Gastroesophageal sphincter (tissue), 4 donors: ENCODE measurements around the gene SRSF10. TPM values are rescaled to one million over a fixed set of nuclear protein-coding genes. Genes with fewer than 3 reads are reported as not detected.
"Not testable (repeated sequence)": the region's sequence is repeated elsewhere in the genome, so short reads cannot be mapped to it uniquely, and the experiment has no call there.

Source experiments
- ATAC-seq: fragments of 150-250 bp; one replicate; pipeline ENCODE4 v1.9.1; 2016; ENCODE audit warnings: mild to moderate bottlenecking, moderate library complexity
- H3K27ac ChIP-seq, 4 donors: fragments of 200-600 bp; sonication (generic) in 3 of 4; 1 replicate in 3 of 4; 2 replicates in 1 of 4; pipeline ENCODE4 v1.5.1; 2016 to 2019
- H3K27me3 ChIP-seq: fragments of 200-600 bp; sonication (generic); one replicate; pipeline ENCODE4 v1.5.1; 2019
- H3K36me3 ChIP-seq, 2 donors: fragments of 200-600 bp; sonication (generic); one replicate each; pipeline ENCODE4 v1.5.1; 2019; ENCODE audit warnings: control low read depth in 1 of 2
- H3K4me1 ChIP-seq, 3 donors: fragments of 200-600 bp; sonication (generic); 1 replicate in 2 of 3; 2 replicates in 1 of 3; pipeline ENCODE4 v1.5.1; 2016 to 2019; ENCODE audit warnings: control low read depth in 2 of 3
- H3K4me3 ChIP-seq, 2 donors: fragments of 200-600 bp; sonication (generic); one replicate each; pipeline ENCODE4 v1.5.1; 2019; ENCODE audit warnings: mild to moderate bottlenecking in 1 of 2, moderate library complexity in 1 of 2
- H3K9me3 ChIP-seq, 3 donors: fragments of 200-600 bp; sonication (generic); one replicate each; pipeline ENCODE4 v1.5.1; 2017 to 2019; ENCODE audit warnings: control low read depth in 2 of 3
- EP300 ChIP-seq: sonication (generic); formaldehyde crosslinking; IDR thresholded peaks from one replicate; pipeline ENCODE4 v1.6.1; 2017; ENCODE audit warnings: antibody characterized with exemption, mild to moderate bottlenecking
- POLR2A ChIP-seq, 2 donors: fragments of 450-650 bp; IDR thresholded peaks; one replicate each; pipeline ENCODE4 v1.6.1; 2017; ENCODE audit warnings: antibody characterized with exemption in 2 of 2, mild to moderate bottlenecking in 2 of 2, moderate library complexity in 1 of 2
- POLR2AphosphoS5 ChIP-seq: sonication (generic); formaldehyde crosslinking; IDR thresholded peaks from one replicate; pipeline ENCODE4 v1.6.1; 2017; ENCODE audit warnings: antibody characterized with exemption
- WGBS, 2 donors: methylation state at CpG; one replicate each; pipeline ENCODE4 v1.1.5; 2018; ENCODE audit warnings: low coverage in 1 of 2; 5-methylcytosine and 5-hydroxymethylcytosine counted together
- total RNA-seq, 4 donors: library from RNA; depleted of rRNA; stranded (reverse); fragments of >200 nt; gene quantifications; one replicate each; pipeline ENCODE4 v1.1.0, GENCODE V29; 2016
- TF ChIP-seq, protein P1 (sequence below), 4 experiments: fragments of 200-600 bp in 2 of 4; fragments of 450-650 bp in 2 of 4; sonication (generic) in 1 of 4; IDR thresholded peaks; one replicate each; pipeline ENCODE4 v1.5.1; 2017 to 2019; ENCODE audit warnings: antibody characterized with exemption in 4 of 4, mild to moderate bottlenecking in 2 of 4, moderate library complexity in 2 of 4

SRSF10 gene
- total RNA-seq, 4 donors from 2014 or later, result 51.5 to 117 (median 76.2) TPM

DNA sequence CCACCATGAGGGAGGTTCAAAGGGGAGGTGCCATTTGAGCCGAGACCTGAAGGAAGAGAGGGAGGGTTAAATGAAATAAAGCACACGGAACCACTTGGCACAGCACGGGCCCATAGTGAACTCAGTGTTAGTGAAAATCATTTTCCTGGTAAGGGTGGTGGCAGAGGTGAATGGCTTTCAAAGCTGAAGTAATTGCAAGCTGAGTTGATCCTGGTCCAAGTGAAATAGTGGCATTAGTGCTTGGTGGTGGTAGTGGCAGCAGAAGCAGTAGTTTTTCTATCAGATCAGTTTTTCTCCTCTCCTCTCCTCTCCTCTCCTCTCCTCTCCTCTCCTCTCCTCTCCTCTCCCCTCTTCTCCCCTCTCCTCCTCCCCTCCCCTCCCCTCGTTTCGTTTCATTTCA lies 30.5 kb upstream of the SRSF10 start:
- no peak for ATAC-seq

DNA sequence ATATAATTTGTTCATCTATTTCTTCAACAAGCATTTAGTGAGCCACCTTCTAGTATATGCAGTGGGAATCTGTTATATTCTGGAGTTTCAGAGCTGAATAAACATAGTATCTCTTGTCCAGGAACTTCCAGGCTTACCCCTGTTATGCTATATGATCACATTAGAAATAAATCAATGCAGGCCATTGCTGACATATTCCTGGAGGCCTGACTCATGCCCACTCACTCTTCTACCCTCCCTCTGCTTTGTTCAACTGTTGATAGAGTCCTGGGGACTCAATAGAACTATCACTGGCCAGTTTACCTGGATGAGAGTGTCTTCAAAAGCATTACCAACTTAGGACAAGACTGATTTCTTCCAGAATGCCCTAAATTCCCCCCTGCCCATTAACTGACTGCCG lies 29.3 kb upstream of the SRSF10 start:
- no peak for TF ChIP-seq POLR2AphosphoS5
- no peak for TF ChIP-seq POLR2A (IDR thresholded peaks at IDR 0.05)
- TF ChIP-seq, protein P1, sequence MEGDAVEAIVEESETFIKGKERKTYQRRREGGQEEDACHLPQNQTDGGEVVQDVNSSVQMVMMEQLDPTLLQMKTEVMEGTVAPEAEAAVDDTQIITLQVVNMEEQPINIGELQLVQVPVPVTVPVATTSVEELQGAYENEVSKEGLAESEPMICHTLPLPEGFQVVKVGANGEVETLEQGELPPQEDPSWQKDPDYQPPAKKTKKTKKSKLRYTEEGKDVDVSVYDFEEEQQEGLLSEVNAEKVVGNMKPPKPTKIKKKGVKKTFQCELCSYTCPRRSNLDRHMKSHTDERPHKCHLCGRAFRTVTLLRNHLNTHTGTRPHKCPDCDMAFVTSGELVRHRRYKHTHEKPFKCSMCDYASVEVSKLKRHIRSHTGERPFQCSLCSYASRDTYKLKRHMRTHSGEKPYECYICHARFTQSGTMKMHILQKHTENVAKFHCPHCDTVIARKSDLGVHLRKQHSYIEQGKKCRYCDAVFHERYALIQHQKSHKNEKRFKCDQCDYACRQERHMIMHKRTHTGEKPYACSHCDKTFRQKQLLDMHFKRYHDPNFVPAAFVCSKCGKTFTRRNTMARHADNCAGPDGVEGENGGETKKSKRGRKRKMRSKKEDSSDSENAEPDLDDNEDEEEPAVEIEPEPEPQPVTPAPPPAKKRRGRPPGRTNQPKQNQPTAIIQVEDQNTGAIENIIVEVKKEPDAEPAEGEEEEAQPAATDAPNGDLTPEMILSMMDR (IDR thresholded peaks at IDR 0.05), result no peak
- no peak for TF ChIP-seq EP300
- ATAC-seq, result no peak
- Histone ChIP-seq H3K4me3 (no peak overlapping the region), H3K27ac (no peak overlapping the region), H3K36me3 (no peaks in the 10 kb centered on the region), H3K4me1 (no peaks in the 10 kb centered on the region), H3K27me3 (no peaks in the 10 kb centered on the region), H3K9me3 (no peaks in the 10 kb centered on the region)
- WGBS, 2 donors, result 77 to 88% methylated on average over 1 of the region's 1 CpG

More for the DNA sequence above, 30.5 kb upstream of the SRSF10 start:
- H3K4me1 ChIP-seq, result peaks cover 0 to 6% (median 0%) of the 10 kb centered on the region in 3 donors
- no peak overlapping the region for H3K4me3 ChIP-seq
- TF ChIP-seq EP300, result no peak
- no peak for TF ChIP-seq POLR2AphosphoS5
- TF ChIP-seq, protein P1 (IDR thresholded peaks at IDR 0.05), result no peak
- TF ChIP-seq POLR2A (IDR thresholded peaks at IDR 0.05), result no peak
- H3K9me3 ChIP-seq, result no peaks in the 10 kb centered on the region
- no peaks in the 10 kb centered on the region for H3K36me3 ChIP-seq
- no peaks in the 10 kb centered on the region for H3K27me3 ChIP-seq
- 54% methylated on average over 3 of the region's 5 CpGs; no CpG with 5 or more reads in 1 of the 2 donors for WGBS, 2 donors
- H3K27ac ChIP-seq, result no peak overlapping the region

DNA sequence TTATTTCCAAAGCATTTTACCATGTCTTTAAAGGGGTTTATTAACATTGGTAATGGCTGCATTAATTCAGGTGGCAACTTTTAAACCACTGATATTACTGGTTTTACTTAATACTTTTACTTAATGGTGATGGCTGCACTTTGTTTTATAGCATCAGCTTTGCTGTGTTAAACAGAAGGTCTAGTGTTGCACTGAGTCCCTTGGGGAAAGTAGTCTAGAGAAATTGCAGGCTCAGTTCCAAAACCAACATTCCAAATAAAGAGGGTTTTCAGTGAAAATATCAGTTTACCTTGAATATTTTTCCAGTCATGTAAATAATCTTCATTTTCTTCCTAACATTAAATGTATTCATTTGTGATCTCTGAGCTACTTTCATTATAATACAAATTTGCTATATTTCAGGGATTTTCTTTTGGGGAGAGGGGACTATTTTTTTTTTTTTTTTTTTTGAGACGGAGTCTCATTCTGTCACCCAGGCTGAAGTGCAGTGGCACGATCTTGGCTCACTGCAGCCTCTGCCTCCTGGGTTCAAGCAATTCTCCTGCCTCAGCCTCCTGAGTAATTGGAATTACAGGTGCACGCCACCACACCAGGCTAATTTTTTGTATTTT lies 28.6 kb upstream of the SRSF10 start:
- ATAC-seq, H3K36me3 ChIP-seq, H3K27ac ChIP-seq, H3K27me3 ChIP-seq, H3K4me3 ChIP-seq, H3K9me3 ChIP-seq, H3K4me1 ChIP-seq: not testable (repeated sequence)
- 50% methylated on average over 2 of the region's 3 CpGs; no CpG with 5 or more reads in 1 of the 2 donors for WGBS, 2 donors

DNA sequence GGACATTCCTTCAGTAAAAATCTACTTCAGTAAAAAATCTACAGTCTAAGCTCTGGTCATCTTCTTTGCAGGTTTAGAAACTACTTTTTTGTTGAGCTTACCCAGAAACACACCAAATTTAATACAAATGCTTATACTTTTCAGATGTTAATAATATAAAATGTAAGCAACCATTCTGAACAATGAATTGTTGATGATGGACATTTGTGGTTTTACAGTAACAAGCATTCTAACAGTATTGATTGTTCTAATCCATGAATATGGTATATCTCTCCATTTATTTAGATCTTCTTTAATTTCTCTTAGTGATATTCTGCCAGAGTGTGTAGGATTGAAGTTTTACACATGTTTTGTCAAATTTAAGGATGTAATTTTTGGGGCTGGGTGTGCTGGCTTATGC lies 27.0 kb upstream of the SRSF10 start:
- no peaks in the 10 kb centered on the region for H3K4me1 ChIP-seq

DNA sequence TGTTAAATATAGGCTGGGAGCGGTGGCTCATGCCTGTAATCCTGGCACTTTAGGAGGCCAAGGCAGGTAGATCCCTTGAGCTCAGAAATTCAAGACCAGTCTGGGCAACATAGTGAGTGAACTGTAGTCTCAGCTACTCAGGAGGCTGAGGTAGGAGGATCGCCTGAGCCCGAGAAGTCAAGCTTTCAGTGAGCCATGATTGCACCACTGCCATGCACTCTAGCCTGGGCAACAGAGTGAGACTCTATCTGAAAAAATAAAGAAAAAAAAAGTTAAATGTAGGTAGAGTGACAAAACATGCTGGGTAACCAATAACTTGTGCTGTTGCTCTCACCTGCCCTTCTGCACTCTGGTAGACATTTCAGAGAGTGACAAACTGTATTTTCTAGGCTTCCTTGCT lies 25.0 kb upstream of the SRSF10 start:
- Histone ChIP-seq H3K9me3 (no peaks in the 10 kb centered on the region), H3K27me3 (no peaks in the 10 kb centered on the region), H3K4me1 (no peaks in the 10 kb centered on the region), H3K27ac (no peak overlapping the region), H3K36me3 (no peaks in the 10 kb centered on the region), H3K4me3 (no peak overlapping the region)
- TF ChIP-seq, protein P1 (IDR thresholded peaks at IDR 0.05), result no peak
- TF ChIP-seq POLR2AphosphoS5 (no peak), EP300 (no peak), POLR2A (IDR thresholded peaks at IDR 0.05) (no peak)
- WGBS, 2 donors, result 93 to 100% methylated on average over 3 of the region's 3 CpGs
- no peak for ATAC-seq

More for the DNA sequence above, 27.0 kb upstream of the SRSF10 start:
- Histone ChIP-seq H3K36me3 (no peaks in the 10 kb centered on the region), H3K27ac (no peak overlapping the region), H3K4me3 (no peak overlapping the region), H3K9me3 (no peaks in the 10 kb centered on the region), H3K27me3 (no peaks in the 10 kb centered on the region)
- TF ChIP-seq POLR2AphosphoS5, result no peak
- no peak for TF ChIP-seq EP300
- TF ChIP-seq, protein P1 (IDR thresholded peaks at IDR 0.05), result no peak
- no peak for TF ChIP-seq POLR2A (IDR thresholded peaks at IDR 0.05)
- no peak for ATAC-seq
